K562 (cell line): ENCODE measurements around the gene ADM5. TPM values are rescaled to one million over a fixed set of nuclear protein-coding genes. Genes with fewer than 3 reads are reported as not detected.

Experiments used
- ATAC-seq: fragments of 200-7000 bp; cut with Tn5 transposase; 3 replicates; pipeline ENCODE4 v1.9.1; 2020; ENCODE audit warnings: moderate library complexity
- BruUV-seq: library from RNA; stranded (reverse); fragments of 400-500 nt; replicated peaks from 2 replicates; lab custom pipeline; 2021; lab: Mats Ljungman, UMichigan
- CTCF ChIA-PET: fragments of 300-600 bp; formaldehyde crosslinking; extraction: SDS; loops from one replicate; lab custom pipeline; 2021; ENCODE audit warnings: low intra/inter-chr PET ratio; lab: Yijun Ruan, JAX
- POLR2A ChIA-PET: fragments of 300-600, 350-650 bp; sonication (Branson Sonifier 250); formaldehyde crosslinking; extraction: SDS; loops from one replicate; lab custom pipeline; 2021; ENCODE audit warnings: antibody characterized with exemption, inconsistent platforms; lab: Yijun Ruan, JAX
- DNase-seq, 4 experiments: peaks; one replicate each; pipeline versions ENCODE4 v3.0.0 to v3.0.0-alpha.2; 2011 to 2018; ENCODE audit warnings: low spot score in 3 of 4, mixed read lengths in 3 of 4; ENCODE audit errors: extremely low read depth in 1 of 4
- FAIRE-seq: peaks from 2 replicates; lab custom pipeline; 2011; peaks lifted over from hg19 to GRCh38; lab: Jason Lieb, UNC
- H2AFZ ChIP-seq: 2 replicates; pipeline ENCODE4 v1.6.0; 2011; ENCODE audit warnings: low read depth, low read length, control low read depth, inconsistent platforms
- H3K27ac ChIP-seq: fragments of 200-600 bp; 3 replicates; pipeline ENCODE4 v1.8.0; 2011; ENCODE audit warnings: low read depth, mild to moderate bottlenecking, control low read depth, inconsistent platforms, low read length, moderate library complexity, mixed read lengths; ENCODE audit errors: extremely low read depth
- H3K27me3 ChIP-seq, 2 experiments: fragments of 300-600 bp in 1 of 2; 2 replicates in 1 of 2; 3 replicates in 1 of 2; pipeline versions ENCODE4 v1.6.0 to v1.8.0; 2011; ENCODE audit warnings: inconsistent platforms in 2 of 2, low read length in 2 of 2, mild to moderate bottlenecking in 1 of 2, mixed read lengths in 1 of 2, moderate library complexity in 1 of 2; ENCODE audit not compliant: control insufficient read depth in 2 of 2, insufficient read depth in 2 of 2
- H3K36me3 ChIP-seq: fragments of 300-600 bp; 3 replicates; pipeline ENCODE4 v1.8.0; 2011; ENCODE audit warnings: mild to moderate bottlenecking, low read length, inconsistent platforms; ENCODE audit not compliant: control insufficient read depth, insufficient read depth
- H3K4me1 ChIP-seq, 2 experiments: fragments of 200-600 bp in 1 of 2; replicated peaks in 1 of 2; 2 replicates in 1 of 2; 3 replicates in 1 of 2; pipeline versions ENCODE4 v1.5.1 to v1.8.0; 2011; ENCODE audit warnings: inconsistent platforms in 2 of 2, low read length in 2 of 2, mild to moderate bottlenecking in 1 of 2, mixed read lengths in 1 of 2, moderate library complexity in 1 of 2; ENCODE audit not compliant: control insufficient read depth in 2 of 2, insufficient read depth in 2 of 2
- H3K4me2 ChIP-seq: 2 replicates; pipeline ENCODE4 v1.6.1; 2011; ENCODE audit warnings: low read length, control low read depth, inconsistent platforms, mixed read lengths; ENCODE audit not compliant: insufficient read depth
- H3K4me3 ChIP-seq: fragments of 200-600 bp; sonication (generic), shearing (Covaris generic); 2 replicates; pipeline ENCODE4 v1.5.1; 2016; ENCODE audit warnings: control low read depth, inconsistent platforms
- H3K79me2 ChIP-seq: fragments of 200-600 bp; 3 replicates; pipeline ENCODE4 v1.8.0; 2011; ENCODE audit warnings: low read length, inconsistent platforms; ENCODE audit not compliant: control insufficient read depth, insufficient read depth
- H3K9ac ChIP-seq, 2 experiments: 2 replicates each; pipeline versions ENCODE4 v1.6.0 to v1.6.1; 2011; ENCODE audit warnings: low read depth in 2 of 2, low read length in 2 of 2, control low read depth in 1 of 2, inconsistent platforms in 1 of 2, mild to moderate bottlenecking in 1 of 2, mixed read lengths in 1 of 2; ENCODE audit not compliant: insufficient read depth in 1 of 2
- H3K9me1 ChIP-seq: one replicate; pipeline ENCODE4 v1.6.0; 2011; ENCODE audit warnings: inconsistent platforms, mild to moderate bottlenecking, low read length, moderate library complexity; ENCODE audit not compliant: control insufficient read depth, insufficient read depth
- H3K9me3 ChIP-seq: replicated peaks from 2 replicates; pipeline ENCODE4 v1.5.1; 2011; ENCODE audit warnings: low read depth, low read length, inconsistent platforms; ENCODE audit not compliant: control insufficient read depth, insufficient read depth
- H4K20me1 ChIP-seq: replicated peaks from 2 replicates; pipeline ENCODE4 v1.6.1; 2011; ENCODE audit warnings: low read length, inconsistent platforms, mixed read lengths; ENCODE audit not compliant: control insufficient read depth, insufficient read depth
- ATF6 ChIP-seq: sonication (generic); formaldehyde crosslinking; IDR thresholded peaks from 2 replicates; pipeline ENCODE4 v1.4.0; 2020; ENCODE audit warnings: mild to moderate bottlenecking, missing genetic modification reagents
- FUS ChIP-seq: fragments of 200-400 bp; formaldehyde crosslinking; optimal IDR thresholded peaks from 2 replicates; pipeline ENCODE3; 2017; ENCODE audit warnings: low read depth, low read length
- GATA2 ChIP-seq: sonication (generic); formaldehyde crosslinking; IDR thresholded peaks from 2 replicates; pipeline ENCODE4 v1.4.0; 2020; ENCODE audit warnings: mild to moderate bottlenecking, missing genetic modification reagents
- KDM1A ChIP-seq, 2 experiments: fragments of 450-650 bp; IDR thresholded peaks; 2 replicates each; pipeline ENCODE4 v1.6.1; 2016; ENCODE audit warnings: mild to moderate bottlenecking in 2 of 2
- MNT ChIP-seq, 2 experiments: fragments of 450-650 bp; conservative IDR thresholded peaks; 2 replicates each; pipeline ENCODE4 v1.6.1; 2017; ENCODE audit warnings: mild to moderate bottlenecking in 2 of 2, moderate library complexity in 2 of 2
- PTBP1 ChIP-seq: fragments of 200-400 bp; formaldehyde crosslinking; IDR thresholded peaks from 2 replicates; pipeline ENCODE4 v1.6.1; 2017; ENCODE audit warnings: low read depth, low read length
- RAD21 ChIP-seq, 2 experiments: fragments of 250-450 bp in 1 of 2; fragments of 450-650 bp in 1 of 2; sonication (Bioruptor Pico) in 1 of 2; formaldehyde crosslinking in 1 of 2; IDR thresholded peaks in 1 of 2; conservative IDR thresholded peaks in 1 of 2; 2 replicates each; pipeline versions ENCODE4 v1.4.0 to v1.8.0; 2020 to 2022; ENCODE audit warnings: mild to moderate bottlenecking in 2 of 2, moderate library complexity in 1 of 2
- RUNX1 ChIP-seq: sonication (generic); IDR thresholded peaks from 2 replicates; pipeline ENCODE4 v1.6.1; 2016; ENCODE audit warnings: antibody characterized with exemption, low read depth
- ZBTB2 ChIP-seq: fragments of 450-650 bp; IDR thresholded peaks from 2 replicates; pipeline ENCODE4 v1.6.1; 2016; ENCODE audit warnings: antibody characterized with exemption
- WGBS: fragments of 100-300 bp; shearing (Covaris generic); methylation state at CpG from one replicate; pipeline ENCODE4 v1.1.6; 2016; ENCODE audit warnings: low coverage, mixed read lengths; ENCODE audit not compliant: insufficient coverage; ENCODE audit errors: missing lambda C conversion rate; 5-methylcytosine and 5-hydroxymethylcytosine counted together
- in situ Hi-C: fragments of 300-500 bp; cut with MboI; formaldehyde crosslinking; loops from 4 replicates; pipeline ENCODE4 v1.15.0; 2018; ENCODE audit warnings: inconsistent platforms, mixed read lengths
- intact Hi-C: fragments of 100-400 bp; cut with micrococcal nuclease; formaldehyde crosslinking; loops from 2 replicates; pipeline ENCODE4 v1.14.2; 2022
- polyA plus RNA-seq, 8 experiments: library from polyadenylated mRNA; depleted of rRNA in 4 of 8; stranded (reverse) in 5 of 8; unstranded in 3 of 8; fragments of >200 nt; fragmentation: Nextera tagmentation in 2 of 8; fragmentation: Illumina TruSeq in 1 of 8; extraction: Ambion mirVana in 2 of 8; extraction: Trizol in 1 of 8; gene quantifications; 2 replicates each; pipeline versions ENCODE4 v1.2.1 to v1.2.3, GENCODE V29; 2011 to 2014; ENCODE audit warnings: inconsistent platforms in 1 of 8, missing spikeins in 1 of 8
- total RNA-seq, 7 experiments: library from RNA; depleted of rRNA in 6 of 7; stranded (reverse); fragments of >200 nt in 6 of 7; fragmentation: Illumina TruSeq in 2 of 7; extraction: Trizol in 2 of 7; gene quantifications; 2 replicates each; pipeline versions ENCODE4 v1.2.1 to v1.2.3, GENCODE V29; 2011 to 2021; ENCODE audit warnings: low replicate concordance in 1 of 7
- TF ChIP-seq, protein P1 (sequence below): sonication (generic); formaldehyde crosslinking; IDR thresholded peaks from 2 replicates; pipeline ENCODE4 v1.8.1; 2022; ENCODE audit warnings: missing genetic modification reagents
- TF ChIP-seq, protein P2 (sequence below): sonication (generic); formaldehyde crosslinking; IDR thresholded peaks from 2 replicates; pipeline ENCODE4 v1.8.1; 2023; ENCODE audit warnings: mild to moderate bottlenecking, missing genetic modification reagents, moderate library complexity

The ADM5 gene
- total and polyA plus RNA-seq, 9 of the 15 experiments (the other 6 are each of a cell fraction or from before 2014, with no cell fraction given), result 0.13 to 8.4 (median 2.0) TPM; not detected in 1

DNA sequence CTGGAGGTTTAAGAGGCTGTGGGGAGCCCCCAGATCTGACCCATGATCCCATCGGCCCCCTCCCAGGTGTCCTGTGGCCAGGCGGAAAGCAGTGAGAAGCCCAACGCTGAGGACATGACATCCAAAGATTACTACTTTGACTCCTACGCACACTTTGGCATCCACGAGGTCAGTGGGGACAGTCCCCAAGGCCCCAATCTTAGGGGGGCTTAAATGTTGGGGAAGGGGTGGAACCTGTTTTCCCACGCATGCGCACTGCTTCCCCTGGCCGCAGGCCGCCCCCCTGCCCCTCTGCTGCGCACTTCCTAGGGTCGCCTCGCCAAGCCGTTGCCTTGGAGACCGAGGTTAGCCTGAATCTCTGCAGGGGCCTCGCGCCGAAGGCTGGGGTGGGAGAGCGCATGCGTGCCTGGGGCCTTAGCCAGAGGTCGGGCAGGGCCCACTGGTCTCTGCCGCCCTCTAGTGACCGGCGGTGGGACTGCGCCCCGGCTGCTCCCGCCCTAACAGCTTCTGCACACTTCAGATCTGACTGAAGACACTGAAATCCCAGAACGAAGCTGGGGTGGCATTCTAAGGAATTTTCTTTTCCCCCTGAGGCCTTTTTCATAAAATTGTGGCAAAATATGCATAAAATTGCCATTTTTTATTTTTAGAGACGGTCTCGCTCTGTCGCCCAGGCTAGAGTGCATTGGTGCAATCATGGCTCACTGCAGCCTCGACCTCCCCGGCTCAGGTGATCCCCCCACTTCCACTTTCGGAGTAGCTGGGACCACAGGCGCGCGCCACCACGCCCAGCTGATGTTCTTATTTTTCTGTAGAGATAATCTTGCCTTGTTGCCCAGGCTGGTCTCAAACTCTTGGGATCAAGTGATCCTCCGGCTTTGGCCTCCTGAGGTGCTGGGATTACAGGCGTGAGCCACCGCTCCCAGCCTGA is 8.7 kb upstream of the ADM5 start:
- Histone ChIP-seq H3K36me3 (peaks cover 65% of the 10 kb centered on the region), H2AFZ (no peak overlapping the region), H3K79me2 (peaks cover 52% of the 10 kb centered on the region), H3K4me1 (peaks cover 23 to 61% of the 10 kb centered on the region in 2 experiments), H3K4me2 (peak overlapping the region; percentile 16), H3K9me1 (peaks cover 3% of the 10 kb centered on the region), H4K20me1 (peaks cover 19% of the 10 kb centered on the region), H3K27me3 (no peaks in the 10 kb centered on the region), H3K9me3 (no peaks in the 10 kb centered on the region), H3K9ac (peak overlapping the region in 1 of 2 experiments; percentile 85; a peak in 2 of 4 replicates), H3K4me3 (0 out of 2 replicates have a peak overlapping the region, but pooled peaks have one; percentile 4), H3K27ac (peak overlapping the region; percentile 39; the same call in 1 of the 3 replicates)
- ATAC-seq (peak; percentile 14), FAIRE-seq (peak; percentile 92), DNase-seq (peak; percentile 86 to 95 (median 92))
- ChIA-PET POLR2A (interaction anchor here (0.9 to 1.0 kb wide), 2 partner anchors 16 to 50 kb away, joined by 4 read pairs; no protein-coding TSS in a partner anchor), CTCF (interaction anchor here (0.5 to 1.5 kb wide), 4 partner anchors 37 to 238 kb away, joined by 3 to 5 read pairs (median 4); no protein-coding TSS in a partner anchor)
- no TSS peak for BruUV-seq
- 29% methylated on average over 35 of the region's 40 CpGs for WGBS
- in situ Hi-C loops, result no loop called here
- intact Hi-C loops, result no loop called here
- TF ChIP-seq GATA2 (CRISPR knock-in tag) (no peak), RAD21 (CRISPR knock-in tag; conservative IDR thresholded peaks at IDR 0.05 in 1 of 2, IDR thresholded peaks at IDR 0.05 in 1 of 2) (peak; percentile 78 to 81), KDM1A (IDR thresholded peaks at IDR 0.05) (peak; percentile 78 to 81; a peak in 3 of 4 replicates), ZBTB2 (0 out of 2 replicates have a peak, but pooled peaks have one; percentile 48), RUNX1 (no peak), FUS (no peak), ATF6 (CRISPR knock-in tag) (0 out of 2 replicates have a peak, but pooled peaks have one; percentile 30), MNT (conservative IDR thresholded peaks at IDR 0.05) (peak; percentile 52 to 63), PTBP1 (0 out of 2 replicates have a peak, but pooled peaks have one; percentile 50)
- TF ChIP-seq, protein P1, sequence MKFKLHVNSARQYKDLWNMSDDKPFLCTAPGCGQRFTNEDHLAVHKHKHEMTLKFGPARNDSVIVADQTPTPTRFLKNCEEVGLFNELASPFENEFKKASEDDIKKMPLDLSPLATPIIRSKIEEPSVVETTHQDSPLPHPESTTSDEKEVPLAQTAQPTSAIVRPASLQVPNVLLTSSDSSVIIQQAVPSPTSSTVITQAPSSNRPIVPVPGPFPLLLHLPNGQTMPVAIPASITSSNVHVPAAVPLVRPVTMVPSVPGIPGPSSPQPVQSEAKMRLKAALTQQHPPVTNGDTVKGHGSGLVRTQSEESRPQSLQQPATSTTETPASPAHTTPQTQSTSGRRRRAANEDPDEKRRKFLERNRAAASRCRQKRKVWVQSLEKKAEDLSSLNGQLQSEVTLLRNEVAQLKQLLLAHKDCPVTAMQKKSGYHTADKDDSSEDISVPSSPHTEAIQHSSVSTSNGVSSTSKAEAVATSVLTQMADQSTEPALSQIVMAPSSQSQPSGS, result no peak
- TF ChIP-seq, protein P2, sequence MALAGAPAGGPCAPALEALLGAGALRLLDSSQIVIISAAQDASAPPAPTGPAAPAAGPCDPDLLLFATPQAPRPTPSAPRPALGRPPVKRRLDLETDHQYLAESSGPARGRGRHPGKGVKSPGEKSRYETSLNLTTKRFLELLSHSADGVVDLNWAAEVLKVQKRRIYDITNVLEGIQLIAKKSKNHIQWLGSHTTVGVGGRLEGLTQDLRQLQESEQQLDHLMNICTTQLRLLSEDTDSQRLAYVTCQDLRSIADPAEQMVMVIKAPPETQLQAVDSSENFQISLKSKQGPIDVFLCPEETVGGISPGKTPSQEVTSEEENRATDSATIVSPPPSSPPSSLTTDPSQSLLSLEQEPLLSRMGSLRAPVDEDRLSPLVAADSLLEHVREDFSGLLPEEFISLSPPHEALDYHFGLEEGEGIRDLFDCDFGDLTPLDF (CRISPR knock-in tag), result peak; percentile 86; the same call in 1 of the 2 replicates
